Ramos (cell line): ENCODE results near the gene PCGF3.
"Not testable (repeated sequence)": the region's sequence is repeated elsewhere in the genome, so short reads cannot be mapped to it uniquely, and the experiment has no call there.

ENCODE experiments used
- in situ Hi-C: fragments of 300-500 bp; cut with MboI; formaldehyde crosslinking; loops from one replicate; pipeline ENCODE4 v1.14.3; 2022; ENCODE audit warnings: low sequenced_read_pairs; ENCODE audit not compliant: unreplicated experiment

Gene PCGF3

GRCh38 chr4:700587-701264 lies 4.9 kb upstream of the PCGF3 start:
- in situ Hi-C loops = no loop called here

DNA sequence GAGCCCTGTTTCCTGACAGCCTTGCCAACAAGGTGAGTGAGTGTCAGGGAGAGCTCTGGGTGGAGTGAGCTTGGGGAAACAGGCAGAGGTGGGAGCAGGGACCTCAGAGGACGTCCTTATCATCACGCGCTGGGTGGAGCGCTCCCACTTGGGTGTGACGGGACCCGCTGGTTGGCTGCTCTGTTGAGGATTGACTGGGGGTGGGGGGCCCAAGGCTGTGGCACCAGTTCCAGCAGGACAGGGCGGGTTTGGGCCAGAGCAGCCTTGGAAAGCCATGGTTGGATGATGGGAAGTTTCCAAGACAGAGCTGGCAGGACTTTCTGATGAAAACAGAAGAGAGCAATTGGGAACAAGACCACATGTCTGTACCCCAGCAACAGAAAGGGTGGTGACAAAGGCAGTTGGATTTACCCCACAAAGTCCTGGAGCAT lies 3.0 kb upstream of the PCGF3 start:
- in situ Hi-C loops = no loop called here

GRCh38 chr4:703336-704197 lies 2.1 kb upstream of the PCGF3 start:
- in situ Hi-C loops = no loop called here

GRCh38 chr4:704198-704891 lies 1.3 kb upstream of the PCGF3 start:
- in situ Hi-C loops = no loop called here

GRCh38 chr4:704971-705277 lies 708 bp upstream of the PCGF3 start:
- in situ Hi-C loops = no loop called here

- in situ Hi-C loops = not testable (repeated sequence)
Observed at GRCh38 chr4:706083-706633, 526 bp downstream of the PCGF3 start.

DNA sequence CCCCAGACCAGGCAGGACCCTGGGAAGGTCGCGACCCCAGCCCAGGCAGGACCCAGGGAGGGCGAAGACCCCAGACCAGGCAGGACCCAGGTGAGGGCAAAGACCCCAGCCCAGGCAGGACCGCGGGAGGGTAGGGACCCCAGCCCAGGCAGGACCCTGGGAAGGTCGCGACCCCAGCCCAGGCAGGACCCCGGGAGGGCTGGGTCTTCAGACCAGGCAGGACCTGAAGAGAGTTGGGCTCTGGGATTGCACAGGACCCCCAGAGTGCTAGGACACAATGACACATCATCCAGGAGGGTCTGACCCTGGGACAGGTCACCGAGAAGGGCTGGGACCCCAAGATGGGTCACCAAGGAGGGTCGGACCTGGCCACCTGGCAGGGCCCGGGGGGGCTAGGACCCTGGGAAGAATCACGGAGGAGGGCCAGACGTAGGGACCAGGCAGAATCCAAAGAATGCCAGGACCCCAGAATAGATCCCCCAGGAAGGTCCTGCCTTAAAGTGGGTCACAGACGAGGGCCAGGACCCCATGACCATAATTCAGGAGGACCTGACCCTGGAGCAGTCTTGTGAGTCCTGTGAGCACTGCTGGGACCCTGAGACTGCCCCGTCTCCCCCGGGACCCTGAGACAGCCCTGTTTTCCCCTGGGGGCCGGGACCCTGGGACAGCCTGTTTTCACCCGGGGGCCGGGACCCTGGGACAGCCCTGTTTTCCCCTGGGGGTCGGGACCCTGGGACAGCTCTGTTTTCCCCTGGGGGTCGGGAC lies 1.4 kb downstream of the PCGF3 start:
- in situ Hi-C loops = no loop called here

DNA sequence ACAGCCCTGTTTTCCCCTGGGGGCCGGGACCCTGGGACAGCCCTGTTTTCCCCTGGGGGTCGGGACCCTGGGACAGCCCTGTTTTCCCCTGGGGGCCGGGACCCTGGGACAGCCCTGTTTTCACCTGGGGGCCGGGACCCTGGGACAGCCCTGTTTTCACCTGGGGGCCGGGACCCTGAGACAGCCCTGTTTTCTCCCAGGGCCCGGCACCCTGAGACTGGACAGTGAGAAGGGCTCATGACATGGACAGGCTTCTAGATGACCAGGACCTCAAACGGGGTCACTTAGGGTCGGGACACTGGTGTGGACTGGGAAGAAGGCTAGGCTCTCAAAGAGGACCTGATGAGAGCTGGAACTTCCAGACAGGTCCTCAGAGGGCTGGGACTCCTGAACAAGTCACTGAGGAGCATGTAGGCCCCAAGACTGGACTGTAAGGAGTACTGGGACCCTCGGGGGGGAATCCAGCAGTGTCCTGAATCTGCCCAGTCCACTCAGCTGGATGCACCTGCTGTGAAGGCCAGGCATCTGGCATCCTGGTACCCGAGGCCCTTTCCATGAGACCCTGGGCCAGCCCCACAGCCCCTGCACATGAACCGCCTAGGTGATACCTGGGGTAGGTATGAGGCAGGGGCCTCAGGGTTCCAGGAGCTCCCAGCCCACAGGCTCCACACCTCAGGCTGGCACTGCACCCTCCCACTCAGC lies 2.4 kb downstream of the PCGF3 start:
- in situ Hi-C loops = no loop called here

GRCh38 chr4:708631-708933 lies 3.0 kb downstream of the PCGF3 start:
- in situ Hi-C loops = no loop called here

DNA sequence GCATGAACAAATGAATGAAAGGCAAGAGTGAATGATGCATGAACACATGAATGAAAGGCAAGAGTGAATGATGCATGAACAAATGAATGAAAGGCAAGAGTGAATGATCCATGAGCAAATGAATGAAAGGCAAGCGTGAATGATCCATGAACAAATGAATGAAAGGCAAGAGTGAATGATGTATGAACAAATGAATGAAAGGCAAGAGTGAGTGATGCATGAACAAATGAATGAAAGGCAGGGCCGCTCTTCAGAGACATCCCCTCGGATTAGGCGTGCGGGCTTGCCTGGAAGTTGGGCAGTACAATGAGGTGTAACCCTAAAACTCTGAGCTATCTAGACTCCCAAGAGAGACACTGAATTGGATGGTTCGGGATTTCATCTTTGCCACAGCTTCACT lies 3.7 kb downstream of the PCGF3 start:
- in situ Hi-C loops = no loop called here

DNA sequence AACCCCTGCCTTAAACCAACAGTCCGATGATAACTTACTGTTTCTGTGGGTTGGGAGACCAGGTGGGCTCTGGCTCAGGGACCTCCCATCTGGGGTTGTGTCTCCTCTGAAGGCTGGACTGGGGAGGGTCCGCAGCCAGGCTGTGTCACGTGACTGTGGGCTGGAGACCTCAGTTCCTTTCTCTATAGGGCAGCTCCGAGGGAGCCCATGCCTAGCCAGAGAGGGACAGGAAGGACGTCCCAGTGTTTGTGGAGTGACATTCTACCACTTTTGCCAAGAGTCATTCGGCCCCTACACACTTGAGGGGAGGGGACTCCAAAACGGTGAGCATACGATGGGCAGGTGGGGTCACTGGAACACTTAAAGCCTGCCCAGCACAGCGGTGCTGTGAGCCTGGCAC lies 4.5 kb downstream of the PCGF3 start:
- in situ Hi-C loops = no loop called here

- in situ Hi-C loops = no loop called here
Observed at GRCh38 chr4:710916-711315, 5.3 kb downstream of the PCGF3 start.

GRCh38 chr4:712093-712492 lies 6.5 kb downstream of the PCGF3 start:
- in situ Hi-C loops = no loop called here

- in situ Hi-C loops = no loop called here
Observed at GRCh38 chr4:712916-713632, 7.4 kb downstream of the PCGF3 start.

GRCh38 chr4:714087-714486 lies 8.5 kb downstream of the PCGF3 start:
- in situ Hi-C loops = no loop called here

GRCh38 chr4:717601-718320 lies 12.1 kb downstream of the PCGF3 start:
- in situ Hi-C loops = no loop called here

DNA sequence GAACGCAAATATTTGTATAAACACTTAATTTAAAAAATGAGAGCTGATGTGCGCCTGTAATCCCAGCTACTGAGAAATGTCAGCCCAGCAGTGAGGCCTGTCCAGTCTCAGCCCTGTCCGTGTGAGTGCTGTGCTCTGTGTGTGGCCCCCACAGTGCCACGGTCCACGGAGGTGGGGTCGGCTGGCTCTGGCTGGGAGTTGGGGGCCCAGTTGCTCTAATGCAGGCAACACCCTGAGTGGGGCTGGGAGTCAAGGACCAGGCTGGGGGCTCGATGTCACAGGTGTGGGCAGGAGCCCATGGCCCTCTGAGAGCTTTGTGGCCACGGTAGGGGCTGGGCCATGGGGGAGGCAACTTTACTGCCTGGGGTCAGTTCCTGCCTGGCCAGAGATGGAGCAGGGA lies 12.8 kb downstream of the PCGF3 start:
- in situ Hi-C loops = no loop called here

DNA sequence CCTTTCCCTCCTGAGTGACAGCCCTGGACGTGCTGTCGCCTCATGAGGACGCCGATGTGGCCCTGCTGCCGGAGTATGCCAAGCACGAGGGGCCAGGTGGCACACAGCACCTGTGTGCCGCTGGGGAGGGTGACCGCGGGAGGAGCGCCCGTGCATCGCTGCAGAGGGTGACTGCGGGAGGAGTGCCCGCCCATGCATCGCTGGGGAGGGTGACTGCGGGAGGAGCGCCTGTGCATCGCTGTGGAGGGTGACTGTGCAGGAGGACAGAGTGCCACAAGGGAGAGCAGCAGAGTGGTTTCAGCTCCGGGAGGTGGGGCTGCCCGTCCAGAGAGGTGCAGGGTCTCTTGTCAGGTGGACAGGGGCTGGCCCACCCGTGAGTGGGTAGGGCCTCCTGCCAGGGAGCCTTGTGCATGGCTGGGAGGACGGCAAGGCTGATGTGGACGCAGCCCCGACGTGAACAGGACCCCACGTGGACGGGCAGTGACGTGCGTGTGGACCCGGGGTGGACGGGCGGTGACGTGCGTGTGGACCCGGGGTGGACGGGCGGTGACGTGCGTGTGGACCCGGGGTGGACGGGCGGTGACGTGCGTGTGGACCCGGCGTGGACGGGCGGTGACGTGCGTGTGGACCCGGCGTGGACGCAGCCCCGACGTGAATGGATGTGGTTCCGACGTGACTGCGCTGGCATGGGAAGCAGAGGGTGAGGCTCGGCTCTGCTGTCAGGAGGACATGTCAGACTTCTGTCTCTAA lies 14.7 kb downstream of the PCGF3 start:
- in situ Hi-C loops = no loop called here
